ENCODE data around the gene TRMT1L.

Gene TRMT1L

GRCh38 chr1:185129708-185130107, 27.0 kb downstream of the TRMT1L start:
- DNase-seq (ENCODE audit: insufficient read length, low spot score) (no peak), FAIRE-seq (no peak)

DNA sequence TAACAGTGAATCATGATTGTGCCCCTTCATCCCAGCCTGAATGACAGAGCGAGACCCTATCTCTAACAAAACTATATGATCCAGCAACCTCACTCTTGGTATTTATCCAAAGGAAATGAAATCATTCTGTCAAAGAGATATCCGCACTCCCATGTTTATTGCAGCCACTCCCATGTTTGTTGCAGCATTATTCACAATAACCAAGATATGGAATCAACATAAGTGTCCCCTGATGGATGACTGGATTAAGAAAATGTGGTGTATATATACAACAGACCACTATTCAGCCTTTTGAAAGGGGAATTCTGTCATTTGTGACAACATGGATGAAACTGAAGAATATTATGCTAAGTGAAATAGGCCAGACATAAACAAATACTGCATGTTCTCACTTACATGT, 44.4 kb downstream of the TRMT1L start:
- FAIRE-seq (no peak), DNase-seq (ENCODE audit: insufficient read length, low spot score) (no peak)

DNA sequence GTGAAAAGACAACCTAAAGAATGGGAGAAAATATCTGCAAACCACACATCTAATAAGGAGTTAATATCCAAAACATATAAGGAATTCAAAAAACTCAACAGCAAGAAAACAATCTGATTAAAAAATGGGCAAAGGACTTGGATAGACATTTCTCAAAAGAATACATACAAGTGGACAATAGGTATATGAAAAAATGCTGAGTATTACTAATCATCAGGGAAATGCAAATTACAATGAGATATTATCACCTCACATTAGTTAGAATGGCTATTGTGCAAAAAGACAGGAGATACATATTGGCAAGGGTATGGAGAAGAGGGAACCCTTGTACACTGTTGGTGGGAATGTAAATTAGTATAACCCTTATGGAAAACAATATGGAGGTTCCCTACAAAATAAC, 44.9 kb downstream of the TRMT1L start:
- FAIRE-seq = no peak
- DNase-seq (ENCODE audit: insufficient read length, low spot score) = no peak

DNA sequence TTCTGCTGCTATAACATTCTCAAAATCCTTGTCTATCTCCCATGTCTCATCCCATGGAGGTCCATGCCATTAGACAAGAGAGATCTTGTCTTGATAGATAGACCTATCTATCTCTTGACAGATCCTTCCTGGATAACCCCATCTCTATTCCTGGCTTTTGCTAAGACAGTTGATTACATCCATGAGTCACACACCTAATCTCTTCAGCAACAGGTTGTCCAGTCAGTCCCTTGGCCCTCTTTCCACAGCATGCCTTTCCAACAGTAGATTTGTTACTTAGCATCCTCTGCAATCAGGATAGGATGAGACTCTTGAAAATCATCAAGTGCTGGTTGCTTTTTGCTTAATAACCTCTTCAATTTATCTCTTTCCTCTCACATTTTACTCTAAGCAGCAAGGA, 46.6 kb downstream of the TRMT1L start:
- no peak for DNase-seq (ENCODE audit: insufficient read length, low spot score)
- no peak for FAIRE-seq

- FAIRE-seq = no peak
- DNase-seq (ENCODE audit: insufficient read length, low spot score) = no peak
Measured at GRCh38 chr1:185108321-185108720, 48.4 kb downstream of the TRMT1L start.

- FAIRE-seq (no peak), DNase-seq (ENCODE audit: insufficient read length, low spot score) (no peak)
Measured at GRCh38 chr1:185105121-185105520, 51.6 kb downstream of the TRMT1L start.

DNA sequence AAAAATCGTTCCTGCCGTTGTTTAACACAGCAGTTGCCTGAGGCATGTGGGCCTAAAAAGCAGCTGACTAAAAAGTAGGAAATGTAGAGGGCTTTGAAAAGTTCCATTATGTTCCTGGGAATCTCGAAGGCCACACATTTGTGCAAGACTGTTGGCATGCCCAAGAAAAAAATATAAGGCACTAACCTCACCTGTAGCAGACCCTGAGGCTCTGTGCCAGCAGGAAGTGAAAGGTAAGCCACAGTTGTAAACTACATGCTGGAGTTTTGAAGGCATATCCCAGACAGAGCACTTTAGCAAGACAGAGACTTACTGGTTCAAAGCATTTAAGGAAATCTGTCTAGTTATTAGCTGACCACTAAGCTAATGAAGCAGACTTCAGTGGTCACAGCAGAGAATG, 52.7 kb downstream of the TRMT1L start:
- no peak for FAIRE-seq
- no peak for DNase-seq (ENCODE audit: insufficient read length, low spot score)

GRCh38 chr1:185096531-185096930, 60.2 kb downstream of the TRMT1L start:
- FAIRE-seq = no peak

GRCh38 chr1:185094761-185095160, 62.0 kb downstream of the TRMT1L start:
- peak; percentile 8 for FAIRE-seq
- DNase-seq (ENCODE audit: insufficient read length, low spot score) = no peak

More at GRCh38 chr1:185096531-185096930, 60.2 kb downstream of the TRMT1L start:
- DNase-seq (ENCODE audit: insufficient read length, low spot score) = no peak

GRCh38 chr1:185091480-185091879, 65.3 kb downstream of the TRMT1L start:
- DNase-seq (ENCODE audit: insufficient read length, low spot score) = no peak
- FAIRE-seq = no peak

DNA sequence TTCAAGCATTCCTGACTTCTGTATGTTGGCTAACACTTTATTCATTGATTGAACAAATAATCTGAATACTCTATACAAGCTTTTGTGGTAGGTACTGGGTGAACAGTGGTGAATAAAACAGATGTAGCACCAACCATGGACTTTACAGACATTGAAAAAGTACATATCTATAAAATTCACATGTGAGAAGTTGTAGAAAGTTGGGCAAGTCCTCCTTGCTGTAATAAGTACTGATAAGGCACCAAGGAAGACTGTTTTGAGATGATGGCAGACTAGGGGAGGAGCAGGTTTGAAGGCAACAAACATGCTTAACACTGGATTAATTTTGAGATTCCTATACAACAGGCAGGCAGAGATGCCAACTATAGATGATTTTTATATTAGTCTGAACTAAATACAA, 69.0 kb downstream of the TRMT1L start:
- no peak for FAIRE-seq
- DNase-seq (ENCODE audit: insufficient read length, low spot score) = no peak

DNA sequence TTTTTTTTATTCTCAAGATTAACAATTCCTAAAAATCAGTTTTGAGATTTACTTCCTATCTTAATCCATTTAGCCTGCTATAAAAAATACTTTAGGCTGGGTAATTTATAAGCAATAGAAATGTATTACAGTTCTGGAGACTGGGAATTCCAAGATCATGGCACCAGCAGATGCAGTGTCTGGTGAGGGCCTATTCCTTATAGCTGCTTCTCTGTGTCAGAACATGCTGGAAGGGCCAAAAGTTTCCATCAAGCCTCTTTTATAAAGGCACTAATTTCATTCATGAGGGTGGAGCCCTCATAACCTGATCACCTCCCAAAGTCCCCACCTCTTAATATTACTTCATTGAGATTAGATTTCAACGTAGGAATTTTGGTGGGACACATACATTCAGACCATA, 69.7 kb downstream of the TRMT1L start:
- no peak for DNase-seq (ENCODE audit: insufficient read length, low spot score)
- FAIRE-seq = no peak

DNA sequence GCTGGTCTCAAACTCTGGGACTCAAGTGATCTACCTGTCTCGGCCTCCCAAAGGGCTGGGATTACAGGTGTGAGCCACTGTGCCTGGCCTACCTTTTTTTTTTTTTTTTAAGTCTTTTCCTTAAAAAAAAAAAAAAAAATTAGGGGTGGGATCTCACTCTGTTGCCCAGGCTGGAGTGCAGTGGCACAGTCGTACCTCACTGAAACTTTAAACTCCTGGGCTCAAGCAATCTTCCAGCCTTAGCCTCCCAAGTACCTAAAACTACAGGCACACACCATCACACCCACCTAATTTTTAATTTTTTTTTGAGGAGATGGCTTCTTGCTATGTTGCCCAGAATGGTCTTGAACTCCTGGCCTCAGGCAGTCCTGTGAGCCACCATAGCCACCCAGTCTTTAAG, 72.9 kb downstream of the TRMT1L start:
- FAIRE-seq = no peak
- DNase-seq (ENCODE audit: insufficient read length, low spot score) = no peak

- FAIRE-seq (no peak), DNase-seq (ENCODE audit: insufficient read length, low spot score) (no peak)
Measured at GRCh38 chr1:185080422-185080821, 76.3 kb downstream of the TRMT1L start.

GRCh38 chr1:185077374-185077773, 79.4 kb downstream of the TRMT1L start:
- FAIRE-seq = no peak
- DNase-seq (ENCODE audit: insufficient read length, low spot score) = no peak

GRCh38 chr1:185075476-185075875, 81.3 kb downstream of the TRMT1L start:
- no peak for FAIRE-seq

GRCh38 chr1:185074307-185074706, 82.4 kb downstream of the TRMT1L start:
- DNase-seq (ENCODE audit: insufficient read length, low spot score) (no peak), FAIRE-seq (no peak)

More at GRCh38 chr1:185075476-185075875, 81.3 kb downstream of the TRMT1L start:
- DNase-seq (ENCODE audit: insufficient read length, low spot score) = no peak

GRCh38 chr1:185073725-185074124, 83.0 kb downstream of the TRMT1L start:
- FAIRE-seq (no peak), DNase-seq (ENCODE audit: insufficient read length, low spot score) (no peak)

DNA sequence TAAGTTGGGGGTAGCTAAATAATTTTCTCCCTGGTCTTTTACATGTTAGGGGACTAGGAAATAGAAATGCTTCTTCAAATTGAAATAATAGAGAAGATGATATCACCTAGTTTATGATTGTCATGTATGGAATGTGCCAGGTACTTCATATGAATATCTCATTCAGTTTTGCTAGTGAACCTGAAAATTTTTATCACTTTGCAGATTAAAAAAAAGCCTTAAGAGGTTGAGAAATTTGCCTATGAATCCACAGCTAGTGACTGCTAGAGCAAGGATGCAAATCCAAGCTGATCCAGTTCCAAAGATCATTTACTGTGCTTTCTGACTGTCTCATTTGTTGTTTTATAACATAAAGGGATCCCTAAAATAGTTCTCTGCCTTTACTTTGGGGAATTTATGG, 86.7 kb downstream of the TRMT1L start:
- no peak for FAIRE-seq

GRCh38 chr1:185069202-185069772, 87.5 kb downstream of the TRMT1L start:
- DNase-seq (ENCODE audit: insufficient read length, low spot score) (no peak), FAIRE-seq (no peak)

More for the DNA sequence above, 86.7 kb downstream of the TRMT1L start:
- DNase-seq (ENCODE audit: insufficient read length, low spot score) = no peak

GRCh38 chr1:185068341-185068740, 88.4 kb downstream of the TRMT1L start:
- FAIRE-seq (no peak), DNase-seq (ENCODE audit: insufficient read length, low spot score) (no peak)
